Fibroblast of lung (primary cell): Measurements from ENCODE around the gene WDR49. TPM values are rescaled to one million over a fixed set of nuclear protein-coding genes. Genes with fewer than 3 reads are reported as not detected.

Experiments used
- DNase-seq, 2 donors: peaks; one replicate each; pipeline versions ENCODE4 v3.0.0 to v3.0.0-alpha.2; 2010; ENCODE audit warnings: low read depth in 2 of 2
- H2AFZ ChIP-seq: 2 replicates; pipeline ENCODE4 v1.5.1; 2012; ENCODE audit warnings: low read length, control low read depth, inconsistent platforms
- H3K27ac ChIP-seq: 2 replicates; pipeline ENCODE4 v1.5.1; 2011; ENCODE audit warnings: low read length, control low read depth; ENCODE audit not compliant: insufficient read depth
- H3K27me3 ChIP-seq: 2 replicates; pipeline ENCODE4 v1.5.1; 2011; ENCODE audit warnings: mild to moderate bottlenecking, low read length; ENCODE audit not compliant: control insufficient read depth, insufficient read depth
- H3K36me3 ChIP-seq: 2 replicates; pipeline ENCODE4 v1.5.1; 2011; ENCODE audit warnings: low read length; ENCODE audit not compliant: control insufficient read depth, insufficient read depth
- H3K4me1 ChIP-seq: 2 replicates; pipeline ENCODE4 v1.5.1; 2011; ENCODE audit warnings: low read length; ENCODE audit not compliant: control insufficient read depth, insufficient read depth; ENCODE audit errors: extremely low read depth
- H3K4me2 ChIP-seq: 2 replicates; pipeline ENCODE4 v1.5.1; 2011; ENCODE audit warnings: low read length, control low read depth; ENCODE audit not compliant: insufficient read depth; ENCODE audit errors: extremely low read depth
- H3K4me3 ChIP-seq, 4 experiments: fragments of 200-600 bp in 1 of 4; sonication (generic) in 1 of 4; replicated peaks in 1 of 4; 2 replicates each; pipeline ENCODE4 v1.5.1; 2011 to 2016; ENCODE audit warnings: low read length in 4 of 4, low read depth in 3 of 4, mild to moderate bottlenecking in 3 of 4, control low read depth in 2 of 4, inconsistent platforms in 1 of 4, mixed read lengths in 1 of 4; ENCODE audit not compliant: insufficient read depth in 1 of 4; ENCODE audit errors: control extremely low read depth in 1 of 4
- H3K79me2 ChIP-seq: 2 replicates; pipeline ENCODE4 v1.5.1; 2012; ENCODE audit warnings: mild to moderate bottlenecking, low read length, inconsistent platforms; ENCODE audit not compliant: control insufficient read depth, insufficient read depth
- H3K9ac ChIP-seq: 2 replicates; pipeline ENCODE4 v1.5.1; 2011; ENCODE audit warnings: mild to moderate bottlenecking, low read length, control low read depth; ENCODE audit not compliant: insufficient read depth
- H3K9me3 ChIP-seq: 2 replicates; pipeline ENCODE4 v1.5.1; 2012; ENCODE audit warnings: low read depth, low read length; ENCODE audit not compliant: control insufficient read depth, insufficient read depth
- H4K20me1 ChIP-seq: 2 replicates; pipeline ENCODE4 v1.5.1; 2011; ENCODE audit warnings: low read length; ENCODE audit not compliant: control insufficient read depth, insufficient read depth; ENCODE audit errors: extremely low read depth
- EZH2 ChIP-seq: IDR thresholded peaks from 2 replicates; pipeline ENCODE4 v1.5.1; 2012; ENCODE audit warnings: low read length, control low read depth, mild to moderate bottlenecking; ENCODE audit errors: missing control alignments
- polyA plus RNA-seq, 2 donors: library from polyadenylated mRNA; depleted of rRNA in 1 of 2; stranded (reverse) in 1 of 2; unstranded in 1 of 2; fragments of >200 nt; gene quantifications; 2 replicates each; pipeline ENCODE4 v1.2.1, GENCODE V29; 2011 to 2012; ENCODE audit warnings: missing spikeins in 1 of 2
- total RNA-seq: library from RNA; depleted of rRNA; stranded (reverse); fragments of >200 nt; gene quantifications from 2 replicates; pipeline ENCODE4 v1.2.1, GENCODE V29; 2014
- TF ChIP-seq, protein P1 (sequence below), 2 donors: IDR thresholded peaks in 1 of 2; conservative IDR thresholded peaks in 1 of 2; 1 replicate in 1 of 2; 2 replicates in 1 of 2; pipeline ENCODE4 v1.5.1; 2011 to 2012; ENCODE audit warnings: low read length in 2 of 2, control low read depth in 1 of 2, inconsistent platforms in 1 of 2, low read depth in 1 of 2, mild to moderate bottlenecking in 1 of 2

WDR49 gene
- total and polyA plus RNA-seq, 2 donors (not counting 1 experiment from before 2014, with no cell fraction given) = under 0.01 TPM; not detected in 1

DNA sequence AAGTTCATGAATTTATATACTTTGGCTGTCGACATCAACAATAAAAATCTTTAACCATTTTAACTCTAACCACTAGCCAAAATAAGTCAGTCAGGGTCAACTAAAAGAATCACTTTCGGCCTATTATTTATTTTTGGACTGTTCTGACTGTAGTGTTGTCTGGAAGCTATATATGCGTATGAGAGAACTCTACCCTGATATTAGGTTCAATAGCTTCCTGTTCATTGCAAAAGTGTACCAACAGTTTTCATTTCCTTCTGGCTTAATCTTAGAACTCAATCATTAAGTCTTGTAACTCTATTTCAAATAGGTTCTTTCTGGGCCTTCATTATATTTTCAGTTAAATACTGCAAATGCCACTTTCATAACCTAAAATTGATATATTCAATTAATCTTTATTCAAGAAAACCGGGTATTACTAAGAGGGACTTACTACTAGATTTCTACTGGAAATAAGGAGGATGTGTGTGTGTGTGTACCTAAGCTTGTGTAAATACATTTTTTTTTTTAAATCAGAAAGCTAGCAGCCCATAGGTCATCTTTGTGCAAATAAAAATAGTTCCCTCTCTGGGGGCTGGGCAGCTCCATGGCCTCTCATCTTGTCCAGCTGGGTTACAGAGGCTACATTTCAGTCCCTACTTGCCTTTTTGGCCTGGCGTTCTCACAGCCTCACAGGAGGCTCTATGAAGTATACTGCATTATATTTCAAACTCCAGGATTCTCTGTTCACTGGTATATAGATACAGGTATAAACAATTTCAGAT, 185.7 kb downstream of the WDR49 start:
- no peak for DNase-seq
- no peaks in the 10 kb centered on the region for H4K20me1 ChIP-seq
- TF ChIP-seq EZH2 = no peak
- TF ChIP-seq, protein P1, sequence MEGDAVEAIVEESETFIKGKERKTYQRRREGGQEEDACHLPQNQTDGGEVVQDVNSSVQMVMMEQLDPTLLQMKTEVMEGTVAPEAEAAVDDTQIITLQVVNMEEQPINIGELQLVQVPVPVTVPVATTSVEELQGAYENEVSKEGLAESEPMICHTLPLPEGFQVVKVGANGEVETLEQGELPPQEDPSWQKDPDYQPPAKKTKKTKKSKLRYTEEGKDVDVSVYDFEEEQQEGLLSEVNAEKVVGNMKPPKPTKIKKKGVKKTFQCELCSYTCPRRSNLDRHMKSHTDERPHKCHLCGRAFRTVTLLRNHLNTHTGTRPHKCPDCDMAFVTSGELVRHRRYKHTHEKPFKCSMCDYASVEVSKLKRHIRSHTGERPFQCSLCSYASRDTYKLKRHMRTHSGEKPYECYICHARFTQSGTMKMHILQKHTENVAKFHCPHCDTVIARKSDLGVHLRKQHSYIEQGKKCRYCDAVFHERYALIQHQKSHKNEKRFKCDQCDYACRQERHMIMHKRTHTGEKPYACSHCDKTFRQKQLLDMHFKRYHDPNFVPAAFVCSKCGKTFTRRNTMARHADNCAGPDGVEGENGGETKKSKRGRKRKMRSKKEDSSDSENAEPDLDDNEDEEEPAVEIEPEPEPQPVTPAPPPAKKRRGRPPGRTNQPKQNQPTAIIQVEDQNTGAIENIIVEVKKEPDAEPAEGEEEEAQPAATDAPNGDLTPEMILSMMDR (conservative IDR thresholded peaks at IDR 0.05 in 1 of 2, IDR thresholded peaks at IDR 0.05 in 1 of 2; ENCODE audit: low read depth in 1 of 2, low read length in 2 of 2) = no peak

DNA sequence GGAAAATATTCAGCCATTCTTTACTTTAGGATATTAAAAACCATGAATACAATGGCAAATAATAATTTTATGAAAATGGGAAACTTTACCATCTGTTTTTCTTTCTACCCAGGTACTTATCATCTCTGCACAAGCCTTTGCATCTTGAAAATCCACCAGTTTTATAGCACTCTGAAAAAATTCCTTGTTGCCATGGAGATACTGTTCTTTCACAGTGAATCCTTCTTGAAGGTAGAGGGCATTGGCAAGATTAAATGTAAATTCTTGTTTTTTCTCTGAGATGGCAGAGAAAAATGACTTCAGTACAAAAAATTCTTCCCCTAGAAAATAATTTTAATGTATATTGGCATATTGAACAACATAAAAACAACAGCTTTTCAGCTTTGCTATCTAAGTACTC, 186.8 kb downstream of the WDR49 start:
- no peak for TF ChIP-seq EZH2
- TF ChIP-seq, protein P1 (conservative IDR thresholded peaks at IDR 0.05 in 1 of 2, IDR thresholded peaks at IDR 0.05 in 1 of 2; ENCODE audit: low read depth in 1 of 2, low read length in 2 of 2) = no peak
- Histone ChIP-seq H3K9me3 (no peaks in the 10 kb centered on the region), H4K20me1 (no peaks in the 10 kb centered on the region), H2AFZ (no peak overlapping the region), H3K4me3 (no peak overlapping the region), H3K9ac (no peak overlapping the region), H3K79me2 (no peaks in the 10 kb centered on the region), H3K27ac (no peak overlapping the region), H3K27me3 (no peaks in the 10 kb centered on the region), H3K4me2 (no peak overlapping the region), H3K36me3 (no peaks in the 10 kb centered on the region), H3K4me1 (no peaks in the 10 kb centered on the region)
- no peak for DNase-seq

More for the DNA sequence above, 185.7 kb downstream of the WDR49 start:
- Histone ChIP-seq H3K36me3 (no peaks in the 10 kb centered on the region), H3K4me1 (no peaks in the 10 kb centered on the region), H3K4me2 (no peak overlapping the region), H3K79me2 (no peaks in the 10 kb centered on the region), H3K27me3 (no peaks in the 10 kb centered on the region), H3K27ac (no peak overlapping the region), H3K4me3 (no peak overlapping the region), H2AFZ (no peak overlapping the region), H3K9me3 (no peaks in the 10 kb centered on the region), H3K9ac (no peak overlapping the region)

DNA sequence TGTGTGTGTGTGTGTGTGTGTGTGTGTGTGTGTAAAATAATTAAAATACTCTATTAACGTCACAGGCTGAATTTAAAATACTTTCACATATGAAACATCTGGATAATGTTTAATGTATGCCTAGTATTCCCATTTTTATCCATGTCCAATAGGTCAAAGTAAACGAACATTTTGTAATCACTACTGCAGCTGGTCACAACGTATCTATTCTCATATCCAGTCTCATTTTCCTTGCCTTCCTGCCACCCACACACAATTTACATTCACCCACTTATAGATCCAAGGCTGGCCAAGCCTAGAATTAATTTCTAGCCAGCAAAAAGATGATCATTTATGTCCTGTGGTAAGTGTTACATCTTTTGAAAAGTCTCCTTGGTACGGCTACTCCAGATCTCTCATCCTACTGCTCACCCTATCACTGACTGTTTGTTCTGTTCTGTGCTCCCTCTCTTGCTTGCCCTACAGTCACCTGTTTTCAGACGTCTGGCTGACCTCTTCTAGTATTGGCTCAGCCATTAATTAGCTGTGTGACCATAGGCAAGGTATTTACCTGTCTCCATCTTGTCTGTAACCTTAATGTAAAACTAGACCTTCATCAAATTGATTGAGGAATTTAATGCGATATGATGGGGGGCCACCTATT, 197.5 kb downstream of the WDR49 start:
- Histone ChIP-seq H3K79me2 (no peaks in the 10 kb centered on the region), H4K20me1 (no peaks in the 10 kb centered on the region), H3K27me3 (no peaks in the 10 kb centered on the region), H3K36me3 (no peaks in the 10 kb centered on the region), H3K9ac (no peak overlapping the region), H3K4me2 (no peak overlapping the region), H3K4me3 (no peak overlapping the region), H3K9me3 (no peaks in the 10 kb centered on the region), H3K27ac (no peak overlapping the region), H3K4me1 (no peaks in the 10 kb centered on the region), H2AFZ (no peak overlapping the region)
- no peak for DNase-seq
- TF ChIP-seq, protein P1 (conservative IDR thresholded peaks at IDR 0.05 in 1 of 2, IDR thresholded peaks at IDR 0.05 in 1 of 2; ENCODE audit: low read depth in 1 of 2, low read length in 2 of 2) = no peak
